GM19043 (cell line): ENCODE data around the gene RGS9.

Experiments
- ATAC-seq: cut with Tn5 transposase; IDR thresholded peaks from one replicate; pipeline ENCODE4 v1.9.1; 2021; ENCODE audit warnings: low read depth; ENCODE audit not compliant: unreplicated experiment

RGS9 gene

GRCh38 chr17:65154770-65155589, 17.8 kb downstream of the RGS9 start:
- ATAC-seq = peak; percentile 94

- ATAC-seq = peak; percentile 48
Observed at GRCh38 chr17:65155622-65156021, 18.5 kb downstream of the RGS9 start.

GRCh38 chr17:65156185-65156834, 19.1 kb downstream of the RGS9 start:
- no peak for ATAC-seq

- no peak for ATAC-seq
Observed at GRCh38 chr17:65156835-65157565, 19.8 kb downstream of the RGS9 start.

- no peak for ATAC-seq
Observed at GRCh38 chr17:65158041-65158440, 20.9 kb downstream of the RGS9 start.

- ATAC-seq = no peak
Observed at GRCh38 chr17:65158622-65159021, 21.5 kb downstream of the RGS9 start.

GRCh38 chr17:65160516-65160915, 23.3 kb downstream of the RGS9 start:
- no peak for ATAC-seq

GRCh38 chr17:65163990-65164495, 26.9 kb downstream of the RGS9 start:
- peak; percentile 96 for ATAC-seq

- no peak for ATAC-seq
Observed at GRCh38 chr17:65166787-65167186, 29.6 kb downstream of the RGS9 start.

- no peak for ATAC-seq
Observed at GRCh38 chr17:65167566-65167965, 30.4 kb downstream of the RGS9 start.

GRCh38 chr17:65169691-65170090, 32.5 kb downstream of the RGS9 start:
- no peak for ATAC-seq

- no peak for ATAC-seq
Observed at GRCh38 chr17:65170839-65171238, 33.7 kb downstream of the RGS9 start.

- ATAC-seq = no peak
Observed at GRCh38 chr17:65171752-65172151, 34.6 kb downstream of the RGS9 start.

GRCh38 chr17:65172496-65173136, 35.4 kb downstream of the RGS9 start:
- no peak for ATAC-seq

GRCh38 chr17:65173284-65173793, 36.2 kb downstream of the RGS9 start:
- no peak for ATAC-seq

GRCh38 chr17:65173976-65174683, 37.0 kb downstream of the RGS9 start:
- ATAC-seq = no peak

GRCh38 chr17:65174974-65175373, 37.8 kb downstream of the RGS9 start:
- no peak for ATAC-seq

GRCh38 chr17:65175952-65176351, 38.8 kb downstream of the RGS9 start:
- ATAC-seq = no peak

GRCh38 chr17:65176646-65177409, 39.7 kb downstream of the RGS9 start:
- ATAC-seq = no peak
